Nephron (organoid): ENCODE data around the gene TSPAN5.

Experiments
- H3K27ac Mint-ChIP-seq, 3 experiments: 2 replicates each; pipeline ENCODE4 v1.8.0; 2020; ENCODE audit warnings: mixed read lengths in 3 of 3, mild to moderate bottlenecking in 2 of 3, moderate library complexity in 1 of 3
- H3K27me3 Mint-ChIP-seq: 2 replicates; pipeline ENCODE4 v1.8.0; 2021; ENCODE audit warnings: low read depth, mild to moderate bottlenecking, moderate library complexity, mixed read lengths
- H3K36me3 Mint-ChIP-seq: 2 replicates; pipeline ENCODE4 v1.8.0; 2020; ENCODE audit warnings: low read depth, mixed read lengths
- H3K4me1 Mint-ChIP-seq: 2 replicates; pipeline ENCODE4 v1.8.0; 2020; ENCODE audit warnings: mixed read lengths
- H3K4me3 Mint-ChIP-seq, 3 experiments: 2 replicates each; pipeline ENCODE4 v1.8.0; 2020; ENCODE audit warnings: mild to moderate bottlenecking in 3 of 3, mixed read lengths in 3 of 3, moderate library complexity in 2 of 3
- H3K9me3 Mint-ChIP-seq: 2 replicates; pipeline ENCODE4 v1.8.0; 2020; ENCODE audit warnings: mixed read lengths
- TF ChIP-seq, protein P1 (sequence below), 3 experiments: fragments of 200-600 bp; sonication (generic); IDR thresholded peaks; one replicate each; pipeline ENCODE4 v1.5.0; 2021; ENCODE audit warnings: antibody characterized with exemption in 3 of 3; ENCODE audit not compliant: unreplicated experiment in 3 of 3

The TSPAN5 gene

DNA sequence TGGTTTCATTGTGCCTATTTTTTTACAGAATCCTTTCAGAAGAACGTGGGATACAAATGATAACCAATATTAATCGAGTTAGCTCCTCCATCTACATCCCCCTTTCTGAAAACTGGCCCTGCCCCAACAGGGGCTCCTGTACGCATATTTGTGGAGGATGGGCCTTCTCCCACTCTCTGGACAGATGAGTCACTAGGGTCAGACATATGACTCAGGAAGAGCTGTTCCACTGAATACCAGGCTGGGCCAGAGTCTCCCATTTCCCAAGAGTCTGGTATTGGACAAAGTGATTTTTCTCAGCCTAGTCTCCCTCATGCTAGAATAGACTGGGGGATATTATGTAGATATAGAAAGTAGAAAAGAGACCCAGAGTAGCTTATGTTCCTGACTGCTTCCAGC, 142.4 kb downstream of the TSPAN5 start:
- TF ChIP-seq, protein P1, sequence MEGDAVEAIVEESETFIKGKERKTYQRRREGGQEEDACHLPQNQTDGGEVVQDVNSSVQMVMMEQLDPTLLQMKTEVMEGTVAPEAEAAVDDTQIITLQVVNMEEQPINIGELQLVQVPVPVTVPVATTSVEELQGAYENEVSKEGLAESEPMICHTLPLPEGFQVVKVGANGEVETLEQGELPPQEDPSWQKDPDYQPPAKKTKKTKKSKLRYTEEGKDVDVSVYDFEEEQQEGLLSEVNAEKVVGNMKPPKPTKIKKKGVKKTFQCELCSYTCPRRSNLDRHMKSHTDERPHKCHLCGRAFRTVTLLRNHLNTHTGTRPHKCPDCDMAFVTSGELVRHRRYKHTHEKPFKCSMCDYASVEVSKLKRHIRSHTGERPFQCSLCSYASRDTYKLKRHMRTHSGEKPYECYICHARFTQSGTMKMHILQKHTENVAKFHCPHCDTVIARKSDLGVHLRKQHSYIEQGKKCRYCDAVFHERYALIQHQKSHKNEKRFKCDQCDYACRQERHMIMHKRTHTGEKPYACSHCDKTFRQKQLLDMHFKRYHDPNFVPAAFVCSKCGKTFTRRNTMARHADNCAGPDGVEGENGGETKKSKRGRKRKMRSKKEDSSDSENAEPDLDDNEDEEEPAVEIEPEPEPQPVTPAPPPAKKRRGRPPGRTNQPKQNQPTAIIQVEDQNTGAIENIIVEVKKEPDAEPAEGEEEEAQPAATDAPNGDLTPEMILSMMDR (IDR thresholded peaks at IDR 0.05; ENCODE audit: unreplicated experiment in 3 of 3), result no peak
- Mint-ChIP-seq H3K9me3 (no peaks in the 10 kb centered on the region), H3K4me3 (peak overlapping the region in 1 of 3 experiments; percentile 14), H3K27ac (peak overlapping the region; percentile 13 to 98 (median 94)), H3K27me3 (no peaks in the 10 kb centered on the region), H3K4me1 (peaks cover 71% of the 10 kb centered on the region), H3K36me3 (no peaks in the 10 kb centered on the region)

DNA sequence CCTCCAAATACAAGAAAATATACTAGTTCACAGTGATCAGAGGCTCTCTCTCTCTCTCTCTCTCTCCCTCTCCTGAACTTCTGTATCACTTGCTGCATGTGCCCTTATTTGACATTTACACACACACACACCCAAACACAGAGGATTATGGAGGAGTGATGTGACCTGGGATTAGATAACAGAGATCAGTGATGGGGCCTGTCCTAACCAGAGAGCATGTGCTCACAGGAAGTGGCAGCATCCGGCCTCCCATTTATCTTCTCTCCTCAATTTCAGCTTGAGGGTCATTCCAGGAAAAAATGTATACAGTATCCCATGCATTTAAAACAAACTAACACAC, 143.0 kb downstream of the TSPAN5 start:
- H3K36me3 Mint-ChIP-seq, result no peaks in the 10 kb centered on the region
- TF ChIP-seq, protein P1 (IDR thresholded peaks at IDR 0.05; ENCODE audit: unreplicated experiment in 3 of 3), result no peak
- H3K4me1 Mint-ChIP-seq, result peaks cover 77% of the 10 kb centered on the region
- H3K27me3 Mint-ChIP-seq, result no peaks in the 10 kb centered on the region
- H3K4me3 Mint-ChIP-seq, result no peak overlapping the region
- H3K9me3 Mint-ChIP-seq, result no peaks in the 10 kb centered on the region
- H3K27ac Mint-ChIP-seq, result peak overlapping the region; percentile 13 to 98 (median 94)

DNA sequence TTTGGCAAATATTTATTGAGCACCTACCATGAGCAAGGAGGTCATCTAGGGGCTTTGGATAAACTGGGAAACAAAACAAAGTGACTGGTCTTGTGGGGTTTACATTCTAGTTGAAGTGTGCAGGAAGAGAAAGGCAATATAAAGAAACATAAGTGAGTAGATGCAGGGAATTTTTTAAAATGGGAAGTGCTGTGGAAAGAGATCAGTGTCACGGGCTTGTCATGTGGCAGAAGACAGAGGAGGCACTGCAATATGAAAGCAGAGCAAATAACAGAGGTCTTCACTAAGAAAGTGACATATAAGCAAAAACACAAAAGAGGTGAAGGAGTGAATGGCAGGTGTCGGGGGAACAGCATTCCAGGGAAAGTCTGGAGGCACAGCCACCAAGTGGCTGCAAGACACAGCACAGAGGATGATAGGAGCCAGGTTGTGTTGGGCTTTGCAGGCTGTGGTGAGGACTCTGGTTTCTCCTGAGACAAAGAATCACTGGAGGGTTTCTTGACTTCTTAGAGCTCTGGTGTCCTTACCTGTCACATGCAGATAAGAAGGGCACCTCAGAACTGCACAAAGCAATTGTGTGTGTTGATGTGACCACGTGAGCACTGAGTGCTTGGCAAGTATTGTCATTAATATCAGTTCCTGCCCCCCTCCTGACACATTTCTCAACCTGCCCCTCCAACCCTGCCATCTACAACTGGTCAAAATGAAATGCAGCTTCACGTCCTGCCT, 143.5 kb downstream of the TSPAN5 start:
- Mint-ChIP-seq H3K4me3 (no peak overlapping the region), H3K27ac (peak overlapping the region; percentile 13 to 98 (median 94)), H3K4me1 (peaks cover 77% of the 10 kb centered on the region), H3K36me3 (no peaks in the 10 kb centered on the region), H3K27me3 (no peaks in the 10 kb centered on the region), H3K9me3 (no peaks in the 10 kb centered on the region)
- TF ChIP-seq, protein P1 (IDR thresholded peaks at IDR 0.05; ENCODE audit: unreplicated experiment in 3 of 3), result no peak

DNA sequence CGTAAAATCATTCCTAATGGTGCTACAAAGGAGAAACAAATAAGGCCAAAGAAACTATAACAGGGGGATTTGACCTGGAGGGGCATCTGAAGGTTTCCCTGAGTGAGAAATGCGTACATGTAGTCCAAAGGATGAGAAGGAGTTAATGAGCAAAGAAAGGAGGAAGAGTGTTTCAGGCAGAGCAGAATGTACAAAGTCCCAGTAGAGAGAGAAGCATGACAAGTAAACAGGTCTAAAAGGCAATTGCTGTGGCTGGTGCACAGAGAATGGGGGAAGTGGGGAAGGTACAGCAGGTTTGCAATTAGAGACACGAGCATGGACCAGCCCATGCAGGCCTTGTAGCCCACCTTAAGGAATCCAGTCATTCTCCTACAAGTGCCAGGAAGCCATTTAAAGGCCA, 145.5 kb downstream of the TSPAN5 start:
- H3K36me3 Mint-ChIP-seq, result no peaks in the 10 kb centered on the region
- TF ChIP-seq, protein P1 (IDR thresholded peaks at IDR 0.05; ENCODE audit: unreplicated experiment in 3 of 3), result no peak
- no peak overlapping the region for H3K4me3 Mint-ChIP-seq
- H3K4me1 Mint-ChIP-seq, result peaks cover 70% of the 10 kb centered on the region
- peak overlapping the region; percentile 27 to 51 (median 38) for H3K27ac Mint-ChIP-seq
- no peaks in the 10 kb centered on the region for H3K27me3 Mint-ChIP-seq
- H3K9me3 Mint-ChIP-seq, result no peaks in the 10 kb centered on the region

DNA sequence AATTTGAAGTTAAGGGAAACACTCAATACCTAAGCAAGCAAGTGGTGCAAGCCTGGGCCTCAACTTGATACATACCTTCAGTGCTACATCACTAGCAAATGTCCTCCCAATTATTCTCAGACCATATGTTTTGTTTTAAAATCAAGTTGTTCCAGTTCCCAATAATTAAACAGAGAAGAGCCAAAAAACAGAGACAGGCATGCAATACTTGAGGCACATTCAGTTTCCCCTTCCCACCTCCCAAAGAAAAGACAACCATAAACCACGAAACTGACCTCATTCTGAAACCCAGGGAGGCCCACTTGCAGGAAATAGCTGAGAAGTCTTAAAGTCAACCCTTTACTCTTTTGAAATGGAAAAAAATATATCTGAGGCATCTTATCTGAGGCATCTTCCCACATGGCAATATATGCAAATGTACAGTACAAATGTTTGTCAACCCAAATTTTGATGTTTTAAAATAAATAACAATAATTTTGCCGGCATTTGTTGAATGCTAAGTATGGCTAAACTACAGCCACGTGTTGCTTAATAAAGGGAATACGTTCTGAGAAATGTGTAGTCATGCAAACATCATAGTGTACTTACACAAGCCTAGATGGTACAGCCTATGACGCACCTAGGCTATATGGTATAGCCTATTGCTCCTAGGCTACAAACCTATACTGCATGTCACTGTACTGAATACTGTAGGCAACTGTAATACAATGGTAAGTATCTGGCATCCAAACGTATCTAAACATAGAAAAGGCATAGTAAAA, 147.5 kb downstream of the TSPAN5 start:
- Mint-ChIP-seq H3K27me3 (no peaks in the 10 kb centered on the region), H3K36me3 (no peaks in the 10 kb centered on the region), H3K27ac (peak overlapping the region; percentile 18 to 98 (median 95)), H3K4me3 (peak overlapping the region in 2 of 3 experiments; percentile 3 to 45), H3K9me3 (no peaks in the 10 kb centered on the region), H3K4me1 (peaks cover 56% of the 10 kb centered on the region)
- TF ChIP-seq, protein P1 (IDR thresholded peaks at IDR 0.05; ENCODE audit: unreplicated experiment in 3 of 3), result no peak
